AG10803 (cell line): ENCODE data around the gene PCCB.

Source experiments
- DNase-seq: peaks from one replicate; pipeline ENCODE4 v3.0.0; 2010; ENCODE audit warnings: low read depth
- H3K4me3 ChIP-seq: 2 replicates; pipeline ENCODE4 v1.5.1; 2011; ENCODE audit warnings: mild to moderate bottlenecking, low read length, control low read depth
- TF ChIP-seq, protein P1 (sequence below): conservative IDR thresholded peaks from 2 replicates; pipeline ENCODE4 v1.5.1; 2011; ENCODE audit warnings: mild to moderate bottlenecking, low read length, control low read depth, inconsistent platforms

The PCCB gene

DNA sequence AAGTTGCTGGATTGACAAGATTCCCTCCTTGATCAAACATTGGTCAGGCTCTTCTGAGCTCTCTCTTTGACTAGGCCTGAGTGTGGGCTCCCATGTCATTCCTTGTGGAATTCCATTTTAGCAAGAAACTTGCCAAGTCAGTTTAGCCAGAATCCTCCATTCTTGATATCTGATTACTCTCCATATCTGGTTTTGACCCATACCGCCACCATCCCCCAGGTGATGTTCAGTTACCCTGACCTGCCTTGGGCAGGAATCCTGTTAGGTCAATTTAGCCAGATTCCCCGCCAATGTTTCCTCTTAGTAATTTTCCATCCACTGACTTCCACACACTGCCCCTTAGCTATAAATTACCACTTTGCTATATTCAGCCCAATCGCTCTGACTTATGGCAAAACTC is 1.0 kb upstream of the PCCB start:
- H3K4me3 ChIP-seq: no peak overlapping the region
- DNase-seq: no peak
- TF ChIP-seq, protein P1, sequence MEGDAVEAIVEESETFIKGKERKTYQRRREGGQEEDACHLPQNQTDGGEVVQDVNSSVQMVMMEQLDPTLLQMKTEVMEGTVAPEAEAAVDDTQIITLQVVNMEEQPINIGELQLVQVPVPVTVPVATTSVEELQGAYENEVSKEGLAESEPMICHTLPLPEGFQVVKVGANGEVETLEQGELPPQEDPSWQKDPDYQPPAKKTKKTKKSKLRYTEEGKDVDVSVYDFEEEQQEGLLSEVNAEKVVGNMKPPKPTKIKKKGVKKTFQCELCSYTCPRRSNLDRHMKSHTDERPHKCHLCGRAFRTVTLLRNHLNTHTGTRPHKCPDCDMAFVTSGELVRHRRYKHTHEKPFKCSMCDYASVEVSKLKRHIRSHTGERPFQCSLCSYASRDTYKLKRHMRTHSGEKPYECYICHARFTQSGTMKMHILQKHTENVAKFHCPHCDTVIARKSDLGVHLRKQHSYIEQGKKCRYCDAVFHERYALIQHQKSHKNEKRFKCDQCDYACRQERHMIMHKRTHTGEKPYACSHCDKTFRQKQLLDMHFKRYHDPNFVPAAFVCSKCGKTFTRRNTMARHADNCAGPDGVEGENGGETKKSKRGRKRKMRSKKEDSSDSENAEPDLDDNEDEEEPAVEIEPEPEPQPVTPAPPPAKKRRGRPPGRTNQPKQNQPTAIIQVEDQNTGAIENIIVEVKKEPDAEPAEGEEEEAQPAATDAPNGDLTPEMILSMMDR: no peak

DNA sequence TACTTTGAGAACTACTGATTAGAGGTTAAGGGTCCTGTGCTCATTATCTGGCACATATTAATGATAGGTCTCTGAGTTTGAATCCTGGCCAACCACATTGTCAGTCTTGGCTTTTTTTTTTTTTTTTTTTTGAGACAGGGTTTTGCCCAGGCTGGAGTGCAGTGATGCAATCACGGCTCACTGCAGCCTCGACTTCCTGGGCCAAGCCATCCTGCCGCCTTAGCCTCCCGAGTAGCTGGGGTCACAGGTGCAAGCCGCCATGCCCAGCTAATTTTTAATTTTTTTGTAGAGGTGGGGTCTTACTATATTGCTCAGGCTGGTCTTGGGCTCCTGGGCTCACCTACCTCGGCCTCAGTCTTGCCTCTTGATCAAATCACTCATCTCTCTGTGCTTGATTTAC is 547 bp upstream of the PCCB start:
- peak overlapping the region; percentile 77 for H3K4me3 ChIP-seq
- TF ChIP-seq, protein P1: no peak
- DNase-seq: no peak

DNA sequence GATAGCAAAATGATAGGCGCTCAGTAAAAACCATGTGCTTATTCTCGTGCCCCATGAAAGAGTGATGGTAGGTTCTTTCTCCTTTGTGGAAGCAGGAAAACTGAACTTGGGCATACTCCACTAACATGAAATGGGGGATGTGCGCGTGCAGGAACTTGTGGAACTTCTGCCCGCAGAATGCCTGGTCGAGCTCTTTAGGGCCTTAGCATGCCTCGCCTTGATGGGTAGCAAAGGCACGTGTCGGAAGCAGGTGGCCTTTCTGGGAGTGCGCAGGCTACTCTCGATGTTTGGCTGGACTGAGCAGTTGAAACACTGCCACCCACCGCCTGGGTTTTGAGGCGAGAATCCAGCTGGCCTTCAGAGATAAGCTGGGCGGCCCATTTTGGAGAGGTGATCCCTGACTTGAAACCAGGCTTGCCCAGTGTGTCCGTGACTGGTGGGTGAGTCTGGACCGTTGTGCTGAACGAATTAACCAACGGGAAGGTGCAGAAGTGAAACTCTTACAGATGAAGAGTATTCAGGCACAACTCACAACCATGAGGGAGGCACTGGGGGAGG is 842 bp downstream of the PCCB start:
- TF ChIP-seq, protein P1: peak; percentile 32
- DNase-seq: peak; percentile 57

DNA sequence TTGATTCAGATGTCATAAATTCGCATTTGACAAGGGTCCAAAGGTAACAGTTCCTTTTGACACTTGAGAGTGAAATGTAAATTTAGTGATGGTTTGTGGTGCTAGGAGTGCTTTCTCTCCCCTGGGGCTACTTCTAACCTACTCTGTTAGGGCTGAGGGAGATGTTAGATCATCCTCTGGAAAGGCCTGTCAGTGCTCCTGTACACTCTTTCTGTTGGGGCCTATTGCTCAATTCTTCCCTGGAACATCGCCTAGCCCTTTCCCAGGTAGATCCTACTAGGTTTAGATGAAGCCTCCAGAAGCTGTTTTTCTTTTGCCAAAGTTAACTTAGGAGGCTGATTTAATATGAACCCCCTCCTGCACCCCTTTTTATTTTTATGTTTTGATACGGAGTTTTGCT is 1.4 kb downstream of the PCCB start:
- H3K4me3 ChIP-seq: peak overlapping the region; percentile 77
- DNase-seq: no peak
- TF ChIP-seq, protein P1: no peak

More for the DNA sequence above, 842 bp downstream of the PCCB start:
- peak overlapping the region; percentile 77 for H3K4me3 ChIP-seq

DNA sequence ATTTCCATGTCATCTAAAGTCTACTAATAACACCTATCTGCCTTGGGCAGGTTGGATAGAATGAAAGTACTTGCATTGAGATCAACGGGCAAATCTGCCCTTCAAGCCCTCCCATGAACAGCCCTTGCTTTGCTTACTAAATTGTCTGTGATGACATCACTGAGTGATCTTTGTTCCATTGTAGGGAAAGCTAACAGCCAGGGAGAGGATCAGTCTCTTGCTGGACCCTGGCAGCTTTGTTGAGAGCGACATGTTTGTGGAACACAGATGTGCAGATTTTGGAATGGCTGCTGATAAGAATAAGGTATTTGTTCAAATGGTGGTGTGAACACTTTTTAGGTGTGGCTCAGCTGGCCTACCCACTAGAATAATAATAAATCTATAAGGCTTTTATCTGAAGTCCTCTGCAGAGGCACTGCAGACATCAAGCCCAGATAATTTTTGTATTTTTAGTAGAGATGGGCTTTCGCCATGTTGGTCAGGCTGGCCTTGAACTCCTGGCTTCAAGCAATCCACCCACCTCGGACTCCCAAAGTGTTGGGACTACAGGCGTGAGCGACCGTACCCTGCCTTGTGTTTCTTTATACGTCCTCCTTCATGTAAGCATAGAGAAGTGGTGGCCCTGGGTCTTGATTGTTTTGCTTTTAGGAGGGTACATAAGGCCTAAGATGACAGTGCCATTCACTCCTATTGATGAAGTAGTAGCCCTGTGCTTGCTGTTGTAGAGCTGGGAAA is 5.7 kb downstream of the PCCB start:
- TF ChIP-seq, protein P1: no peak
- DNase-seq: no peak
- H3K4me3 ChIP-seq: no peak overlapping the region

DNA sequence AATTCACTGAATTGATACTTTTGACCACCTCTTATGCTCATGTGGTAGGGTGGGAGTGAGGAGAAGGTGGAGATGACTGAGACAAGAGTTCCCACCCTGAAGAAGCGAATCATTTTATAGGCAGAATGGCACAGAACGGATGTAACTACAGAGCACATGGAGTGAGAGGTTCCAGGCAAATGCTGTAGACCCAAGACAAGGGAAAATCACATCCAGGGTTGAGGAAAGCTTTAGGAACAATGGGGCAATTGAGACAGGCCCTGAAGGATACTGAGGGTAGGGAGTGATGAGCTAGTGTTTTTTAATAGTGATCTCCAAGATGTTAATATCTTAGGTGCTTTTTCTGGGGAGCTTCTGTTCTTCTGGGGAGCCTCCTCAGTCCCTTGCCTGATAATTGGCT is 8.1 kb downstream of the PCCB start:
- H3K4me3 ChIP-seq: no peak overlapping the region
- TF ChIP-seq, protein P1: no peak
- DNase-seq: no peak

DNA sequence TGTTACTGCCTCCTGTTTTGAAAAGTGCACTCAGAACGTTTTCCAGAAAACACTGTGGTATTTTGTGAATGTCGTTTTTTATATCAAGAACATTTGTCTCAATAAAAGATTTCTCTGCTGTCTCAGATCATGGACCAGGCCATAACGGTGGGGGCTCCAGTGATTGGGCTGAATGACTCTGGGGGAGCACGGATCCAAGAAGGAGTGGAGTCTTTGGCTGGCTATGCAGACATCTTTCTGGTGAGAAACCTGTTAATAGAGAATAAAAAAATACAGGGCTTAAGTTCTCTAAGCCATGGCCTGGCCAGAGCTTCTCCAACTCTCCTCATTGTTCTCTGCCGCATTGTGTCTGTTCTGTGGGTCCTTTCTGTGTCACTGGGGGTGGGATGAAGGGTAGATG is 11.7 kb downstream of the PCCB start:
- TF ChIP-seq, protein P1: no peak
- H3K4me3 ChIP-seq: no peak overlapping the region
- no peak for DNase-seq
